ENCODE measurements around the gene RNF175. TPM values are rescaled to one million over a fixed set of nuclear protein-coding genes. Genes with fewer than 3 reads are reported as not detected.

Gene RNF175
- total and polyA plus RNA-seq, 3 experiments from 2014 or later, result not detected

- Mint-ChIP-seq H3K27me3 (peaks cover 0 to 23% of the 10 kb centered on the region in 2 donors), H3K9me3 (no peaks in the 10 kb centered on the region), H3K4me1 (no peaks in the 10 kb centered on the region), H3K4me3 (no peak overlapping the region), H3K36me3 (no peaks in the 10 kb centered on the region), H3K27ac (no peak overlapping the region)
- H3K36me3 ChIP-seq (ENCODE audit: insufficient read depth, low read length), result no peaks in the 10 kb centered on the region
- no peaks in the 10 kb centered on the region for H3K27me3 ChIP-seq (ENCODE audit: insufficient read depth, low read length, poor library complexity, severe bottlenecking)
- ChIA-PET CTCF (interaction anchor here (1.1 to 2.0 kb wide), 2 partner anchors 15 to 16 kb away, joined by 4 read pairs; no protein-coding TSS in a partner anchor), POLR2A (no interaction called here)
- H3K4me1 ChIP-seq (ENCODE audit: insufficient read depth, low read length), result no peaks in the 10 kb centered on the region
- no peak overlapping the region for H3K27ac ChIP-seq (ENCODE audit: low read depth, low read length)
- DNase-seq, result no peak
- H3K9me3 ChIP-seq (ENCODE audit: low read length), result no peaks in the 10 kb centered on the region
- H3K4me3 ChIP-seq (ENCODE audit: low read length), result no peak overlapping the region
Observed at GRCh38 chr4:153748378-153748777, 11.4 kb downstream of the RNF175 start.

GRCh38 chr4:153747406-153747955, 12.3 kb downstream of the RNF175 start:
- ChIA-PET POLR2A (no interaction called here), CTCF (no interaction called here)
- Histone ChIP-seq H3K4me3 (ENCODE audit: low read length) (no peak overlapping the region), H3K27me3 (ENCODE audit: insufficient read depth, low read length, poor library complexity, severe bottlenecking) (no peaks in the 10 kb centered on the region), H3K9me3 (ENCODE audit: low read length) (no peaks in the 10 kb centered on the region), H3K4me1 (ENCODE audit: insufficient read depth, low read length) (no peaks in the 10 kb centered on the region), H3K36me3 (ENCODE audit: insufficient read depth, low read length) (no peaks in the 10 kb centered on the region), H3K27ac (ENCODE audit: low read depth, low read length) (no peak overlapping the region)
- no peaks in the 10 kb centered on the region for H3K4me1 Mint-ChIP-seq
- H3K27ac Mint-ChIP-seq, result no peak overlapping the region
- H3K4me3 Mint-ChIP-seq, result no peak overlapping the region
- no peaks in the 10 kb centered on the region for H3K36me3 Mint-ChIP-seq
- H3K9me3 Mint-ChIP-seq, result no peaks in the 10 kb centered on the region
- DNase-seq, result no peak
- H3K27me3 Mint-ChIP-seq, result peaks cover 0 to 22% of the 10 kb centered on the region in 2 donors

GRCh38 chr4:153745651-153746050, 14.2 kb downstream of the RNF175 start:
- H3K36me3 ChIP-seq (ENCODE audit: insufficient read depth, low read length), result no peaks in the 10 kb centered on the region
- Mint-ChIP-seq H3K36me3 (peaks cover 0 to 11% (median 0%) of the 10 kb centered on the region in 3 donors), H3K27ac (no peak overlapping the region), H3K9me3 (peaks cover 2 to 9% (median 7%) of the 10 kb centered on the region in 5 donors), H3K4me3 (no peak overlapping the region), H3K27me3 (peaks cover 10 to 23% of the 10 kb centered on the region in 2 donors), H3K4me1 (no peaks in the 10 kb centered on the region)
- no peak for DNase-seq
- POLR2A ChIA-PET, result no interaction called here
- H3K27me3 ChIP-seq (ENCODE audit: insufficient read depth, low read length, poor library complexity, severe bottlenecking), result no peaks in the 10 kb centered on the region
- CTCF ChIA-PET, result no interaction called here
- H3K4me3 ChIP-seq (ENCODE audit: low read length), result no peak overlapping the region
- H3K27ac ChIP-seq (ENCODE audit: low read depth, low read length), result no peak overlapping the region
- no peaks in the 10 kb centered on the region for H3K4me1 ChIP-seq (ENCODE audit: insufficient read depth, low read length)
- no peaks in the 10 kb centered on the region for H3K9me3 ChIP-seq (ENCODE audit: low read length)

- no peaks in the 10 kb centered on the region for H3K27me3 ChIP-seq (ENCODE audit: insufficient read depth, low read length, poor library complexity, severe bottlenecking)
- no peaks in the 10 kb centered on the region for H3K9me3 ChIP-seq (ENCODE audit: low read length)
- Mint-ChIP-seq H3K4me3 (no peak overlapping the region), H3K4me1 (no peaks in the 10 kb centered on the region), H3K9me3 (peaks cover 5 to 16% (median 10%) of the 10 kb centered on the region in 5 donors), H3K36me3 (peaks cover 0 to 12% (median 0%) of the 10 kb centered on the region in 3 donors), H3K27me3 (peaks cover 14 to 37% of the 10 kb centered on the region in 2 donors), H3K27ac (no peak overlapping the region)
- CTCF ChIA-PET, result no interaction called here
- H3K36me3 ChIP-seq (ENCODE audit: insufficient read depth, low read length), result no peaks in the 10 kb centered on the region
- no peak overlapping the region for H3K4me3 ChIP-seq (ENCODE audit: low read length)
- no peaks in the 10 kb centered on the region for H3K4me1 ChIP-seq (ENCODE audit: insufficient read depth, low read length)
- DNase-seq, result no peak
- H3K27ac ChIP-seq (ENCODE audit: low read depth, low read length), result no peak overlapping the region
- POLR2A ChIA-PET, result no interaction called here
Observed at GRCh38 chr4:153741541-153741940, 18.3 kb downstream of the RNF175 start.

- Histone ChIP-seq H3K27me3 (ENCODE audit: insufficient read depth, low read length, poor library complexity, severe bottlenecking) (no peaks in the 10 kb centered on the region), H3K4me3 (ENCODE audit: low read length) (no peak overlapping the region), H3K4me1 (ENCODE audit: insufficient read depth, low read length) (no peaks in the 10 kb centered on the region), H3K9me3 (ENCODE audit: low read length) (no peaks in the 10 kb centered on the region), H3K36me3 (ENCODE audit: insufficient read depth, low read length) (no peaks in the 10 kb centered on the region), H3K27ac (ENCODE audit: low read depth, low read length) (no peak overlapping the region)
- CTCF ChIA-PET, result no interaction called here
- Mint-ChIP-seq H3K4me1 (no peaks in the 10 kb centered on the region), H3K27me3 (peaks cover 13 to 25% of the 10 kb centered on the region in 2 donors), H3K4me3 (no peak overlapping the region), H3K36me3 (peaks cover 0 to 5% (median 0%) of the 10 kb centered on the region in 3 donors), H3K27ac (no peak overlapping the region), H3K9me3 (peaks cover 4 to 10% (median 5%) of the 10 kb centered on the region in 5 donors)
- DNase-seq, result no peak
- POLR2A ChIA-PET, result no interaction called here
Observed at GRCh38 chr4:153735906-153736461, 23.8 kb downstream of the RNF175 start.

- H3K27ac Mint-ChIP-seq, result no peak overlapping the region
- no peak overlapping the region for H3K4me3 ChIP-seq (ENCODE audit: low read length)
- H3K27me3 Mint-ChIP-seq, result peaks cover 9 to 10% of the 10 kb centered on the region in 2 donors
- POLR2A ChIA-PET, result no interaction called here
- peaks cover 0 to 2% (median 0%) of the 10 kb centered on the region in 5 donors for H3K9me3 Mint-ChIP-seq
- H3K9me3 ChIP-seq (ENCODE audit: low read length), result no peaks in the 10 kb centered on the region
- no peaks in the 10 kb centered on the region for H3K27me3 ChIP-seq (ENCODE audit: insufficient read depth, low read length, poor library complexity, severe bottlenecking)
- no peak overlapping the region for H3K4me3 Mint-ChIP-seq
- no peaks in the 10 kb centered on the region for H3K4me1 Mint-ChIP-seq
- H3K4me1 ChIP-seq (ENCODE audit: insufficient read depth, low read length), result no peaks in the 10 kb centered on the region
- no peak for DNase-seq
- no peaks in the 10 kb centered on the region for H3K36me3 Mint-ChIP-seq
- CTCF ChIA-PET, result interaction anchor here (0.7 to 1.5 kb wide), 3 partner anchors 8 to 605 kb away, joined by 3 to 4 read pairs (median 3); no protein-coding TSS in a partner anchor
- H3K27ac ChIP-seq (ENCODE audit: low read depth, low read length), result no peak overlapping the region
- no peaks in the 10 kb centered on the region for H3K36me3 ChIP-seq (ENCODE audit: insufficient read depth, low read length)
Observed at GRCh38 chr4:153733751-153734448, 25.9 kb downstream of the RNF175 start.

- Mint-ChIP-seq H3K4me3 (no peak overlapping the region), H3K4me1 (no peaks in the 10 kb centered on the region), H3K27me3 (peaks cover 7 to 8% of the 10 kb centered on the region in 2 donors), H3K36me3 (no peaks in the 10 kb centered on the region), H3K27ac (no peak overlapping the region), H3K9me3 (no peaks in the 10 kb centered on the region)
- no peak overlapping the region for H3K27ac ChIP-seq (ENCODE audit: low read depth, low read length)
- H3K27me3 ChIP-seq (ENCODE audit: insufficient read depth, low read length, poor library complexity, severe bottlenecking), result no peaks in the 10 kb centered on the region
- H3K9me3 ChIP-seq (ENCODE audit: low read length), result no peaks in the 10 kb centered on the region
- no peaks in the 10 kb centered on the region for H3K36me3 ChIP-seq (ENCODE audit: insufficient read depth, low read length)
- no peak overlapping the region for H3K4me3 ChIP-seq (ENCODE audit: low read length)
- DNase-seq, result no peak
- ChIA-PET CTCF (no interaction called here), POLR2A (no interaction called here)
- H3K4me1 ChIP-seq (ENCODE audit: insufficient read depth, low read length), result no peaks in the 10 kb centered on the region
Observed at GRCh38 chr4:153731239-153731638, 28.6 kb downstream of the RNF175 start.

GRCh38 chr4:153729895-153730294, 29.9 kb downstream of the RNF175 start:
- no peaks in the 10 kb centered on the region for H3K4me1 ChIP-seq (ENCODE audit: insufficient read depth, low read length)
- no peaks in the 10 kb centered on the region for H3K4me1 Mint-ChIP-seq

More at GRCh38 chr4:153729895-153730294, 29.9 kb downstream of the RNF175 start:
- no peak overlapping the region for H3K27ac ChIP-seq (ENCODE audit: low read depth, low read length)
- no peaks in the 10 kb centered on the region for H3K36me3 ChIP-seq (ENCODE audit: insufficient read depth, low read length)
- CTCF ChIA-PET, result no interaction called here
- H3K4me3 Mint-ChIP-seq, result no peak overlapping the region
- H3K4me3 ChIP-seq (ENCODE audit: low read length), result no peak overlapping the region
- POLR2A ChIA-PET, result no interaction called here
- peaks cover 5 to 7% of the 10 kb centered on the region in 2 donors for H3K27me3 Mint-ChIP-seq
- H3K27ac Mint-ChIP-seq, result no peak overlapping the region
- DNase-seq, result no peak
- no peaks in the 10 kb centered on the region for H3K9me3 Mint-ChIP-seq
- H3K27me3 ChIP-seq (ENCODE audit: insufficient read depth, low read length, poor library complexity, severe bottlenecking), result no peaks in the 10 kb centered on the region
- H3K9me3 ChIP-seq (ENCODE audit: low read length), result no peaks in the 10 kb centered on the region
- H3K36me3 Mint-ChIP-seq, result no peaks in the 10 kb centered on the region
